Keratinocyte (primary cell): Measurements from ENCODE around the gene TMEM258. TPM values are rescaled to one million over a fixed set of nuclear protein-coding genes. Genes with fewer than 3 reads are reported as not detected.

Experiments
- DNase-seq: peaks from one replicate; pipeline ENCODE4 v3.0.0-alpha.2; 2011; ENCODE audit warnings: low read depth, missing footprints, low spot score
- FAIRE-seq: peaks from 2 replicates; lab custom pipeline; 2011; peaks lifted over from hg19 to GRCh38; lab: Jason Lieb, UNC
- H2AFZ ChIP-seq: 2 replicates; pipeline ENCODE4 v1.6.0; 2012; ENCODE audit warnings: low read length, control low read depth, inconsistent platforms; ENCODE audit not compliant: control insufficient read depth
- H3K27ac ChIP-seq: 2 replicates; pipeline ENCODE4 v1.5.1; 2011; ENCODE audit warnings: low read length; ENCODE audit not compliant: control insufficient read depth, insufficient read depth
- H3K27me3 ChIP-seq: 3 replicates; pipeline ENCODE4 v1.6.0; 2011; ENCODE audit warnings: low read length; ENCODE audit not compliant: control insufficient read depth, insufficient read depth; ENCODE audit errors: extremely low read depth
- H3K36me3 ChIP-seq, 2 experiments: 2 replicates in 1 of 2; 3 replicates in 1 of 2; pipeline ENCODE4 v1.5.1; 2011; ENCODE audit warnings: low read length in 2 of 2, mild to moderate bottlenecking in 1 of 2; ENCODE audit not compliant: control insufficient read depth in 2 of 2, insufficient read depth in 2 of 2; ENCODE audit errors: extremely low read depth in 1 of 2
- H3K4me1 ChIP-seq: 3 replicates; pipeline ENCODE4 v1.5.1; 2011; ENCODE audit warnings: low read length; ENCODE audit not compliant: control insufficient read depth, insufficient read depth; ENCODE audit errors: extremely low read depth
- H3K4me2 ChIP-seq: 3 replicates; pipeline ENCODE4 v1.6.0; 2011; ENCODE audit warnings: low read depth, low read length; ENCODE audit not compliant: control insufficient read depth, insufficient read depth; ENCODE audit errors: extremely low read depth
- H3K4me3 ChIP-seq, 3 experiments: fragments of 200-600 bp in 1 of 3; sonication (generic) in 1 of 3; 2 replicates in 2 of 3; 3 replicates in 1 of 3; pipeline ENCODE4 v1.5.1; 2011 to 2016; ENCODE audit warnings: low read length in 3 of 3, mild to moderate bottlenecking in 3 of 3, control low read depth in 2 of 3, inconsistent platforms in 1 of 3, low read depth in 1 of 3, mixed read lengths in 1 of 3, mixed run types in 1 of 3, moderate library complexity in 1 of 3; ENCODE audit not compliant: control insufficient read depth in 2 of 3, insufficient read depth in 2 of 3; ENCODE audit errors: extremely low read depth in 1 of 3
- H3K79me2 ChIP-seq: 2 replicates; pipeline ENCODE4 v1.6.0; 2012; ENCODE audit warnings: low read length; ENCODE audit not compliant: control insufficient read depth, insufficient read depth
- H3K9ac ChIP-seq: 3 replicates; pipeline ENCODE4 v1.6.0; 2011; ENCODE audit warnings: low read length; ENCODE audit not compliant: control insufficient read depth, insufficient read depth; ENCODE audit errors: extremely low read depth
- H3K9me1 ChIP-seq: 3 replicates; pipeline ENCODE4 v1.6.0; 2011; ENCODE audit warnings: low read length; ENCODE audit not compliant: control insufficient read depth, insufficient read depth; ENCODE audit errors: extremely low read depth
- H3K9me3 ChIP-seq: 2 replicates; pipeline ENCODE4 v1.5.1; 2012; ENCODE audit warnings: low read depth, low read length; ENCODE audit not compliant: control insufficient read depth
- H4K20me1 ChIP-seq: 3 replicates; pipeline ENCODE4 v1.6.0; 2011; ENCODE audit warnings: low read length; ENCODE audit not compliant: control insufficient read depth, insufficient read depth; ENCODE audit errors: extremely low read depth
- EZH2 ChIP-seq: IDR thresholded peaks from one replicate; pipeline ENCODE4 v1.6.1; 2012; ENCODE audit warnings: inconsistent platforms, mild to moderate bottlenecking, low read length, moderate library complexity
- dilution Hi-C: fragments of 300-500 bp; cut with MboI; formaldehyde crosslinking; loops from one replicate; pipeline ENCODE4 v1.7.0; 2020; ENCODE audit warnings: low sequenced_read_pairs; ENCODE audit not compliant: extremely low pct_ligation_motif_present
- polyA plus RNA-seq, 5 experiments: library from polyadenylated mRNA; depleted of rRNA in 3 of 5; stranded (reverse) in 3 of 5; stranded (forward) in 1 of 5; unstranded in 1 of 5; fragments of >200 nt; gene quantifications; 1 replicate in 1 of 5; 2 replicates in 3 of 5; 3 replicates in 1 of 5; pipeline versions ENCODE4 v1.2.1 to v1.2.3, GENCODE V29; 2011 to 2012; ENCODE audit warnings: missing spikeins in 2 of 5, low read depth in 1 of 5, low replicate concordance in 1 of 5
- TF ChIP-seq, protein P1 (sequence below), 3 experiments: IDR thresholded peaks in 1 of 3; conservative IDR thresholded peaks in 1 of 3; optimal IDR thresholded peaks in 1 of 3; 2 replicates in 2 of 3; 3 replicates in 1 of 3; pipeline versions ENCODE3 to v1.5.1; 2011; ENCODE audit warnings: low read length in 3 of 3, mild to moderate bottlenecking in 3 of 3, moderate library complexity in 2 of 3, control low read depth in 1 of 3, inconsistent platforms in 1 of 3; ENCODE audit not compliant: insufficient read depth in 2 of 3; ENCODE audit errors: extremely low read depth in 1 of 3

TMEM258 gene
- polyA plus RNA-seq, 1 donor (not counting 4 experiments of a cell fraction or from before 2014, with no cell fraction given), result 249 TPM

DNA sequence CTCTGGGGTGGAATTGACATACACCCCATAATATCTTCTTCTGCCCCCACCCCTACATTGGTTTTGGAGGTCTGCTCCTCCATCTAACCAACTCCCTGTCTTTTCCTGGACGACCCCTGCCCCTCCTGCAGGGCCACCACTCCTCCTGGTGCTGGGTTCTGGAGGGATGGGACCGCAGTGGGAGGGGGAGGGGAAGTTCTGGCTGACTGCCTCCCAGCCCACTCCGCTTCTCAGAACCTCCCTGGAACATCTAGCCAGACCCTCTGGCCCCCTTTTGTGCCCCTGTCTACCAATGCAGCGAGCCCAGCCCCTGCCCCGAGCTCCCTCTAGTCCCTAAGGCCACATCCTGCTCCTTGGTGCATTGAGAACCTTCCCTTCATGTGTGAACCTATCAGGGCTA lies 38.7 kb downstream of the TMEM258 start:
- FAIRE-seq (no peak), DNase-seq (no peak)
- H3K4me3 ChIP-seq, result no peak overlapping the region
- H3K27ac ChIP-seq, result no peak overlapping the region
- peaks cover 2% of the 10 kb centered on the region for H3K4me1 ChIP-seq
- TF ChIP-seq, protein P1, sequence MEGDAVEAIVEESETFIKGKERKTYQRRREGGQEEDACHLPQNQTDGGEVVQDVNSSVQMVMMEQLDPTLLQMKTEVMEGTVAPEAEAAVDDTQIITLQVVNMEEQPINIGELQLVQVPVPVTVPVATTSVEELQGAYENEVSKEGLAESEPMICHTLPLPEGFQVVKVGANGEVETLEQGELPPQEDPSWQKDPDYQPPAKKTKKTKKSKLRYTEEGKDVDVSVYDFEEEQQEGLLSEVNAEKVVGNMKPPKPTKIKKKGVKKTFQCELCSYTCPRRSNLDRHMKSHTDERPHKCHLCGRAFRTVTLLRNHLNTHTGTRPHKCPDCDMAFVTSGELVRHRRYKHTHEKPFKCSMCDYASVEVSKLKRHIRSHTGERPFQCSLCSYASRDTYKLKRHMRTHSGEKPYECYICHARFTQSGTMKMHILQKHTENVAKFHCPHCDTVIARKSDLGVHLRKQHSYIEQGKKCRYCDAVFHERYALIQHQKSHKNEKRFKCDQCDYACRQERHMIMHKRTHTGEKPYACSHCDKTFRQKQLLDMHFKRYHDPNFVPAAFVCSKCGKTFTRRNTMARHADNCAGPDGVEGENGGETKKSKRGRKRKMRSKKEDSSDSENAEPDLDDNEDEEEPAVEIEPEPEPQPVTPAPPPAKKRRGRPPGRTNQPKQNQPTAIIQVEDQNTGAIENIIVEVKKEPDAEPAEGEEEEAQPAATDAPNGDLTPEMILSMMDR (optimal IDR thresholded peaks at IDR 0.05 in 1 of 3, IDR thresholded peaks at IDR 0.05 in 1 of 3, conservative IDR thresholded peaks at IDR 0.05 in 1 of 3; ENCODE audit: extremely low read depth in 1 of 3, insufficient read depth in 2 of 3, low read length in 3 of 3), result no peak
- TF ChIP-seq EZH2, result no peak
- H3K9me3 ChIP-seq, result no peaks in the 10 kb centered on the region
- no peak overlapping the region for H2AFZ ChIP-seq
- dilution Hi-C loops, result no loop called here
- no peaks in the 10 kb centered on the region for H3K79me2 ChIP-seq
- H3K4me2 ChIP-seq, result no peak overlapping the region
- H3K36me3 ChIP-seq, result no peaks in the 10 kb centered on the region
- H4K20me1 ChIP-seq, result peaks cover 5% of the 10 kb centered on the region
- no peaks in the 10 kb centered on the region for H3K9me1 ChIP-seq
- H3K9ac ChIP-seq, result no peak overlapping the region
- peaks cover 27% of the 10 kb centered on the region for H3K27me3 ChIP-seq

DNA sequence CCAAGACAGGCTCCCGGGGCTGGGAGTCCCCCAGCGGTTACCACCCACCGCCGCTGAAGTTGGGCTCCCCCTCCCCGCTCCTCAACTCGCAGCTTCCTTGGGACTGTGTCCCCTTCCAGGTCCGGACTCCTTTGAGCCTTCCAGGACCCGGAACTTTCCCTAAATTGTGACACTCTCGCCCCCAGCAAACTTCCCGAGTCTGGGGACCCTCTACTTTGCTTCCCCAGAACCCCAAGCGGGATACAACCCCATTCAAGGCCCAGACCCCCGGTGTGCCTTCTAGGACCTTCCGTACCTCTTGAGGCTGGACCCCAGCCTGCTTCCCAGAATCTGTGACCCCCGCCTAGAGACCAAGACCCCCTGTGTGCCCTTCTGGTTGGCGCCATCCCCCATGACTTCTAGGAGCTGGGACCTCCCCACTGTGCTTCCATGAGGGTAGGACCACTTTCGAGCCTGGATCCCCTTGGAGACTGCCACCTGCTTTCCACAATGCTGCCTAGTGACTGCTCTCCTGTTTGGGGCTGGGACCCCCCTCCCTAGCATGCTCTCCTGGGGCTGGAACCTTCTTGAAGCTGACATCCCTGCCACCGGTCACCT lies 39.4 kb downstream of the TMEM258 start:
- DNase-seq, result no peak
- Histone ChIP-seq H3K9me1 (no peaks in the 10 kb centered on the region), H3K9ac (no peak overlapping the region), H2AFZ (no peak overlapping the region), H3K79me2 (no peaks in the 10 kb centered on the region), H3K4me1 (peaks cover 2% of the 10 kb centered on the region), H4K20me1 (peaks cover 5% of the 10 kb centered on the region), H3K9me3 (no peaks in the 10 kb centered on the region), H3K27ac (no peak overlapping the region), H3K27me3 (peaks cover 34% of the 10 kb centered on the region), H3K4me2 (peak overlapping the region; percentile 41), H3K36me3 (no peaks in the 10 kb centered on the region), H3K4me3 (peak overlapping the region in 2 of 3 experiments; percentile 4 to 20)
- TF ChIP-seq, protein P1 (optimal IDR thresholded peaks at IDR 0.05 in 1 of 3, IDR thresholded peaks at IDR 0.05 in 1 of 3, conservative IDR thresholded peaks at IDR 0.05 in 1 of 3; ENCODE audit: extremely low read depth in 1 of 3, insufficient read depth in 2 of 3, low read length in 3 of 3), result no peak
- TF ChIP-seq EZH2, result peak; percentile 59
- FAIRE-seq, result no peak
- dilution Hi-C loops, result no loop called here
